Parathyroid adenoma (tissue), 2 donors: ENCODE results near the gene GPRC5A.

Experiments used
- H2AFZ ChIP-seq: fragments of 300-600 bp; sonication (generic); one replicate; pipeline ENCODE4 v1.7.0; 2017; ENCODE audit warnings: antibody characterized with exemption, mild to moderate bottlenecking
- H3K27ac ChIP-seq: fragments of 300-600 bp; sonication (generic); one replicate; pipeline ENCODE4 v1.7.0; 2017
- H3K27me3 ChIP-seq: fragments of 300-600 bp; sonication (generic); one replicate; pipeline ENCODE4 v1.7.0; 2017; ENCODE audit warnings: low read length; ENCODE audit not compliant: control insufficient read depth, insufficient read depth
- H3K36me3 ChIP-seq: fragments of 300-600 bp; sonication (generic); one replicate; pipeline ENCODE4 v1.7.0; 2017; ENCODE audit warnings: low read length; ENCODE audit not compliant: control insufficient read depth, insufficient read depth
- H3K4me1 ChIP-seq: fragments of 300-600 bp; sonication (generic); one replicate; pipeline ENCODE4 v1.7.0; 2017; ENCODE audit warnings: control low read depth
- H3K4me2 ChIP-seq: fragments of 300-600 bp; sonication (generic); one replicate; pipeline ENCODE4 v1.7.0; 2017; ENCODE audit warnings: low read length
- H3K4me3 ChIP-seq: fragments of 300-600 bp; sonication (generic); one replicate; pipeline ENCODE4 v1.7.0; 2017; ENCODE audit warnings: low read depth, low read length
- H3K79me2 ChIP-seq: fragments of 300-600 bp; sonication (generic); one replicate; pipeline ENCODE4 v1.7.0; 2017; ENCODE audit warnings: control low read depth
- H3K9ac ChIP-seq: fragments of 300-600 bp; sonication (generic); one replicate; pipeline ENCODE4 v1.7.0; 2017; ENCODE audit warnings: mild to moderate bottlenecking
- H3K9me3 ChIP-seq: fragments of 300-600 bp; sonication (generic); one replicate; pipeline ENCODE4 v1.7.0; 2017; ENCODE audit warnings: low read length; ENCODE audit not compliant: control insufficient read depth
- TF ChIP-seq, protein P1 (sequence below): fragments of 300-600 bp; sonication (generic); IDR thresholded peaks from one replicate; pipeline ENCODE4 v1.7.0; 2017; ENCODE audit warnings: antibody characterized with exemption, mild to moderate bottlenecking
- donor health status: primary hyperparathyroidism.

GPRC5A gene

DNA sequence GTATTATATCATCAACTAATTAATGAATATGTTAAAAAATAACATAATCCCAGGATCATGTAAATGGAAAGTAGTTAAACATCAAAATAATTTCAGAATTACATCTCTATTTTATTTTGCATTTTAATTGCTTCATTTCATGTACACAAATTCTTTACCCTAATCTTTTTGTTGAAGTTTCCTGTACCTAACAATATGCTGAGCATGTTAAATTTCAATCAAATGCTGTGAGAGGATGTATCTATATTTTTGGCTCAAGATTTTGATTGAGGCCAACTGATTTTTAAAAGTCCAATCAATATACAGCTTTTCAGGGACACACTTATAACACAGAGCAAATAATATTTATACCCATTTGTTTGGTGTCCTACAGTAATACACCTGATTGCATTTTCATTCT is 54.2 kb downstream of the GPRC5A start:
- TF ChIP-seq, protein P1, sequence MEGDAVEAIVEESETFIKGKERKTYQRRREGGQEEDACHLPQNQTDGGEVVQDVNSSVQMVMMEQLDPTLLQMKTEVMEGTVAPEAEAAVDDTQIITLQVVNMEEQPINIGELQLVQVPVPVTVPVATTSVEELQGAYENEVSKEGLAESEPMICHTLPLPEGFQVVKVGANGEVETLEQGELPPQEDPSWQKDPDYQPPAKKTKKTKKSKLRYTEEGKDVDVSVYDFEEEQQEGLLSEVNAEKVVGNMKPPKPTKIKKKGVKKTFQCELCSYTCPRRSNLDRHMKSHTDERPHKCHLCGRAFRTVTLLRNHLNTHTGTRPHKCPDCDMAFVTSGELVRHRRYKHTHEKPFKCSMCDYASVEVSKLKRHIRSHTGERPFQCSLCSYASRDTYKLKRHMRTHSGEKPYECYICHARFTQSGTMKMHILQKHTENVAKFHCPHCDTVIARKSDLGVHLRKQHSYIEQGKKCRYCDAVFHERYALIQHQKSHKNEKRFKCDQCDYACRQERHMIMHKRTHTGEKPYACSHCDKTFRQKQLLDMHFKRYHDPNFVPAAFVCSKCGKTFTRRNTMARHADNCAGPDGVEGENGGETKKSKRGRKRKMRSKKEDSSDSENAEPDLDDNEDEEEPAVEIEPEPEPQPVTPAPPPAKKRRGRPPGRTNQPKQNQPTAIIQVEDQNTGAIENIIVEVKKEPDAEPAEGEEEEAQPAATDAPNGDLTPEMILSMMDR: no peak
- Histone ChIP-seq H3K36me3 (no peaks in the 10 kb centered on the region), H3K4me3 (no peak overlapping the region), H3K4me1 (no peaks in the 10 kb centered on the region), H3K27me3 (no peaks in the 10 kb centered on the region), H3K27ac (no peak overlapping the region), H2AFZ (no peak overlapping the region), H3K79me2 (no peaks in the 10 kb centered on the region), H3K4me2 (no peak overlapping the region), H3K9ac (no peak overlapping the region), H3K9me3 (no peaks in the 10 kb centered on the region)

DNA sequence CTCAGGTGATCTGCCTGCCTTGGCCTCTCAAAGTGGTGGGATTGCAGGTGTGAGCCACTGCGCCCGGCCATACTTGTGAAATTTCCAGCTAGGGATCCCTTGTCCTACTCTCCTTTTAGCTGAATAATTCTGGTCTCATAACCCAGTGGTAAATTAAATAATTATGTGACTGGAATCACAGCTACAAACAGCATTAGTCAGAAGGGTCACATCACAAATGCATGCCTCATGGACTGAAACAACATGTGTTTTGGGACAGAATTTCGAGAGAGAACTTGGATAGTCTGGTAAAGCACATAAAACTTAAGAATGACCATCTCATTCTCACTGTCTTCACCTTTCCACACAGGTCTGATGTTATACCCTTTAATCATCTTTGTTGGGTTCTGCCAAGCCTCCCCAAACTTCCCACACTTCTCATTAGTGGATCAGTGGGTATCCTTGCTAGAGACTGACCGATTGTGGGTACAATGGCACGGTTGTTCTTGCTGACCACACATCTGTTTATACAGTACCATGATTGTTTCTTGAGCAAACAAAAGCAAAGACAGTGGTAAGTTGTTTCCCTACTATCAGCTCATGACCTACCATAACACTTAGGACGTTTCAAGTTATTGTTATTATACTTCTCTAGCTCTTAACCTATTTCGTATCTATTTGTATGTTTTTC is 55.5 kb downstream of the GPRC5A start:
- Histone ChIP-seq H3K79me2 (no peaks in the 10 kb centered on the region), H3K36me3 (no peaks in the 10 kb centered on the region), H3K9ac (no peak overlapping the region), H2AFZ (no peak overlapping the region), H3K27me3 (no peaks in the 10 kb centered on the region), H3K9me3 (no peaks in the 10 kb centered on the region), H3K4me3 (no peak overlapping the region), H3K4me1 (no peaks in the 10 kb centered on the region), H3K4me2 (no peak overlapping the region), H3K27ac (no peak overlapping the region)
- TF ChIP-seq, protein P1: no peak

DNA sequence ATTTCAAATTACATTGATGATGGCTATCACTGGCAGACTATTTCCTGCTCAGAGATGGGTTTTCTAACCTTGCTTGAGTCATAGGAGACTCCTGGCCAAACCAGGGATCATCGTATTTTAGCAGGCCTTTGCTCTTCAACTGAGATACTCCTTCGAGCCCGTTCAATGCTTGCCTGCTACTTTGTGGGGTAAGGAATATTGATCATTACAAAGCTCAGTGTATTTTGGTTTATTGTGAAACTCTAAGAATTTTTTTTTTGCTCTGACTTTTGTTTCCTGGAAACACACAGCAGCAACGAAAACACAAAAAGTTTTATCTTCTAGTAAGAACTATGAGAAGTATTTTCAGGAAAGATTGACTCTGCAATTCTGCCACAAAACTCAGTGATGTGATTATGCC is 56.5 kb downstream of the GPRC5A start:
- H3K9me3 ChIP-seq: no peaks in the 10 kb centered on the region
- H3K27me3 ChIP-seq: no peaks in the 10 kb centered on the region
- no peak overlapping the region for H2AFZ ChIP-seq
- no peak overlapping the region for H3K27ac ChIP-seq
- H3K36me3 ChIP-seq: no peaks in the 10 kb centered on the region
- no peak overlapping the region for H3K9ac ChIP-seq
- no peaks in the 10 kb centered on the region for H3K4me1 ChIP-seq
- H3K79me2 ChIP-seq: no peaks in the 10 kb centered on the region
- H3K4me3 ChIP-seq: no peak overlapping the region
- TF ChIP-seq, protein P1: no peak
- no peak overlapping the region for H3K4me2 ChIP-seq

DNA sequence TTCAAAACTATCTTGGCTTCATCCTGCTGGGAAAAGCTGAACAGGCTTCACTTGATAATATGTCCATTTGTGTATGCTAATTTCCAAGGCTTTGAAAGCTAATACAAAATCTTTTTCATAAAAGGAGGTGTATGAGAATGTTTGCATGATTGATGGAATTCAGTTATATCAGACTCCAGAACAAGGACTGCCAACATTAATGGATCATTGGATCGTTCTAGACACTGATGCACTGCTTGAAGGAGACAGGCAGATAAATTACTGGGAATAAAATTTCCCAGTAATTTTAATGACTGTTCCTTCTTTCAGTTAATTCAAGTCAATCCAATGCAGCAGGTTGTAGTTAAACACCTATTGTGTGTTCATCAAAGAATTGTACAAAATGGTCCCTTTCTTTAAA is 60.1 kb downstream of the GPRC5A start:
- no peak overlapping the region for H3K9ac ChIP-seq
- H3K4me2 ChIP-seq: no peak overlapping the region
- no peaks in the 10 kb centered on the region for H3K79me2 ChIP-seq
- H3K4me1 ChIP-seq: no peaks in the 10 kb centered on the region
- H3K9me3 ChIP-seq: no peaks in the 10 kb centered on the region
- H3K27ac ChIP-seq: no peak overlapping the region
- TF ChIP-seq, protein P1: no peak
- H3K4me3 ChIP-seq: no peak overlapping the region
- H3K36me3 ChIP-seq: no peaks in the 10 kb centered on the region
- H3K27me3 ChIP-seq: no peaks in the 10 kb centered on the region
- no peak overlapping the region for H2AFZ ChIP-seq

DNA sequence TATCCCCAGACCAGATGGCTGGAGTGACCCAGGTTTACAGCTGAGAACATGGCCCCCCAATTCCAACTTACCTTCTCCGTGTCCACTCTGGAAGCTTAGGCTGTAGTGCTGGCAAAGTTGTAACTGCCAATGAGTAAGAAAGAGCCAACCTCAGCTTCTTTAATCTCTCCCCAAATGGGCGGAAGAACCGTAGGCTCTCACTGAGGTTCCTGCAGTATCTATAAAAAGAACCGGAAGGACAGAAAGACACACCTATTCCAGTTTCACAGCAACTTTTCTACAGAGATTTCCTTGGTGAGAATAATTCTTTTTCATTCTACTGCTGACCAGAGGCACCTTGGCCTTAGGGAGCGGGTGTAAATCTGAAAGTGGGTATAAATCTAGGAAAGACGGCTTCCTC is 60.7 kb downstream of the GPRC5A start, which contains the start of gene GPRC5D:
Gene GPRC5D (minus strand): TSS at position 135 of the 400 bp plus-strand sequence. CDS start 1,786 bp downstream, outside the sequence.
- H3K27me3 ChIP-seq: no peaks in the 10 kb centered on the region
- no peak within 1 kb of the TSS for H3K4me3 ChIP-seq
- TF ChIP-seq, protein P1: no peak
- H3K9me3 ChIP-seq: no peaks in the 10 kb centered on the region
- no peak within 1 kb of the TSS for H3K4me2 ChIP-seq
- no peak within 1 kb of the TSS for H3K27ac ChIP-seq
- no peak within 1 kb of the TSS for H3K9ac ChIP-seq
- H3K4me1 ChIP-seq: no peaks in the 10 kb centered on the region
- H3K36me3 ChIP-seq: no peaks in the 10 kb centered on the region
- no peaks in the 10 kb centered on the region for H3K79me2 ChIP-seq
- no peak within 1 kb of the TSS for H2AFZ ChIP-seq
